NCI-H2227 (cell line): Measurements from ENCODE around the gene CTIF.

ENCODE experiments used
- DNase-seq: peaks from one replicate; lab custom pipeline; 2025; ENCODE audit not compliant: unreplicated experiment; lab: John Stamatoyannopoulos, UW

CTIF gene

GRCh38 chr18:48839819-48840490 lies 301.1 kb downstream of the CTIF start:
- DNase-seq = no peak

DNA sequence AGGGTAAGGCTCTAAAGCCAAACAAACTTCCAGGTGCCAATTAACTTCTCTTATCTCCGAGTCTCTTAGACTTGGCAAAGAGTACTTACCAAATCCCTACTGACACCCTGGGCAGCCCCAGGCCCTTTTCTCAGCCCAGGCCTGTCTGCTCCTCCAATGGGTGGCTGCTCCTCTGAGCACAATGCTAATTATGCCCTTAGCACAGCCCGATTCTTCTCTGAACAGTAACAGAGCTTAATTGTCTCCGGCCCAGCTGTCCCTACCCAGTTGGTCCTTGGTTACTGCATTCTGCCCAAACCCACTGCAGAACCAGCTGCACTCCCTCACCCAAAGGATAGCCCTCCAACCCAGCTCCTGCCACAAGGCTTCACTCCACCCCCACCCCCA lies 301.7 kb downstream of the CTIF start:
- DNase-seq = peak; percentile 18

DNA sequence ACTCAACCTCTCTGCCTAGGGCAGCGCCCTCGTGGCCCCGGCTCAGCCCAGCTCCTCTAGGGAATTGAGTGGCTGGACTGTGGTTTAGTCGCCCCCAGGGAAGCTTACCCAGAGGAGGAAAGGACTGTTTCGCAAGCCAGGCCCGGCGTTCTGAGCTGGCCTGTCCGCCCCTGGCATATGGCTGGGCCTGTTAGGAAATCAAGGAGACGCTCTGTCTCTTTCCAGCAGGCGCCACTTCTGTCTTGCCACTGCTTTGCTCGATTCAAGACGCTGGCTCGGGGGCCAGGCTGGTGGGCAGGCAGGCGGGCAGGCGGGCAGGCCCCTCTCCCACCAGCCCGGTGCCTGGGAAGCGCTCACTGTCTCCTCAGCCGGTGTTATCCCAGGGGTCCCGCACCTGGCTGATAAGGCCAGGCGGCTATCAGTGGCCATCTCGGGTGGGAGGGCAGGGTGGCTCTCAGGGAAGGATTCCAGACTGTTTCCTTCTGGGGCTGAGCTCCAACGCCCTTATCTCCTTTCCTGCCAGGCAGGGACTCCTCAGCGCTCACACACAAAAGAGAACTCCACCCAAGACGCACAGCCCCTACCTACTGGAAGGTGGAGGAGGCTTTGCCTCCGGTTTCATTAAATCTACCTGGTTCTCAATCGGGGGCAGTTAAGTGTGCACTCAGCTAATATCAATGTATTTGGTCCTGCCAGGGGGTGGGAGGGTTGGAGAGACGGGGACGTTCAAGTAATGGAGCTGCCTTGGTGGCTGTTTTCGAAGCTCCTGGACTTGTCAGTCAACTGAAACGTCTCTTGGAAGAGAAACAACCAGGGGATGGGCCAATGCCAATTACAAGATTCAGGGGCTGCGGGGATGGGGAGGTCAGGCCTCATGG lies 302.8 kb downstream of the CTIF start:
- DNase-seq = no peak

DNA sequence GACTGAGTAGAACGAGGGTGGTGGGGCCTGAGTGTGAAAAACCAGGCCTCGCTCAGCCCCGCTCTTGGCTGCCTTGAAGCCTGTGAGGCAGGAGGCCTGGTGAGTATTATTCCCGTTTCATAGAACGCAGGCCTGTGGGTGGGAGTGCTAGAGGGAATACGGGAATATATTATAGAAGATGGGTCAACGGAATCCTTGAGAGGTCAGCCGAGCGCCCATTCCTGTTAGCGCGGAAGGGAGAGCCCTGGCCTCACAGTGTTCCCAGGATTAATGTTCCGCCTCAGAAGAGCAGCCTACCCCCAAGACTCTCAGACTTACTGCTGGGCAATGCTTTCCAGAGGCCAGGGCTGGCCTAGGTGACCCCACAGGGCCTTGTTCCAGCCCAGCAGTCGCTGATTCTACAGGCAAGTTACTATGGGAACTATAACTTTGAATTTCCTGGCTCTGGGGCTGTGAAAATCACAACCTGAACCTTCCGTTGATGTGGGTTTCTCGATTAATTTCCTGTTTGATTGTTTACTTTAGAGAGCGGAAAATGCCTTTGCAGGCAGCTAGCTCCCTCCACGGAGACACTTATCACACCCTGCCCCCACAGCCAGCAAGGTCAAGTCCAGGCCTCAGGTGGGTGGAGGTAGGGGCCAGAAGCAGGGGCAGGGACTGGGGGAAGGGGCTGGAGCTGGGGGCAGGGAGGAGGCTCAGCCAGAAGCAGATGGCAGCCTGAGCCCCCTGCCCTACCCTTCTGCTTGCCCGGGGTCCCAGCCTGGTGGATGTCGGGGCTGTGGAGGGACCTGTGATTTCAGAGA lies 303.6 kb downstream of the CTIF start:
- peak; percentile 35 for DNase-seq

DNA sequence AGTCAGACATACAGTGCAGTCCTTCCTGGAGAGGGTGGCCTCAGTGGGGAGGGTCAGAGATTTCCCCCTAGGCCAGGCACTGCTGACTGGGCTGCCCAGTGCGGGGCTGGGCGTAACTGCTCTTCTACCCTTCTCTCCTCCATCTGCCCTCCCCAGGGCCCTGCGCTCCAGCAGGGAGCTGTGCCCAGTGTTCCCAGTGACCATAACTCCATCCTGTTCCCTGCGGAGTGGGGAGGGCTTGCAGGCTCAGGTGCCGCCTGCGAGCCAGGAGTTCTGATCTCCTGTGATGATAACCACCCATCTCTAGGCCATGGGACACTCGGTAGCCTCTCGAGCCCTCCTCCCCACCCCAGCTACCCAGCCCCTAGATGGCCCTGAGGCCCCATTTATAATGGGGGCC lies 304.3 kb downstream of the CTIF start:
- DNase-seq = no peak

DNA sequence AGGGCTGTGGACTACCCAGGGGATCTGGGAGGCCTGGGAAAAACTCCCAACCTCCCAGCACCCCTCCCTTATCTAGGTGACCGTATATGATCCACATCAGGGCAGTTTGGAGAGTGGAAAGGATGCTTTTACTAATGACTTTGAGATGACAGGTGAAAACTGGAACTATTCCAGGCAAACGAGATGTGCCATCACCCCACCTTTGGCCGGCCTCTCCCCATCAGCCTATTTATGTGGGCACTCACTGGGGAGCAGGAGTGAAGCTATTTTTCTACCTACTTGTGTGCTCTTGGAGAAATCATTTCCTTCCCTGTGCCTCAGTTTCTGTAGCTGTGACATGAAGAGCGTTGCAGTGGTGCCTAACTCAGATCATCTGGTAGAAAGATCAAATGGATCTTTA lies 304.8 kb downstream of the CTIF start:
- DNase-seq = no peak

- DNase-seq = no peak
These were observed 305.4 kb downstream of the CTIF start for GRCh38 chr18:48844271-48844670.

- no peak for DNase-seq
These were observed 306.3 kb downstream of the CTIF start for GRCh38 chr18:48845174-48845573.

GRCh38 chr18:48846423-48846932 lies 307.6 kb downstream of the CTIF start:
- no peak for DNase-seq

DNA sequence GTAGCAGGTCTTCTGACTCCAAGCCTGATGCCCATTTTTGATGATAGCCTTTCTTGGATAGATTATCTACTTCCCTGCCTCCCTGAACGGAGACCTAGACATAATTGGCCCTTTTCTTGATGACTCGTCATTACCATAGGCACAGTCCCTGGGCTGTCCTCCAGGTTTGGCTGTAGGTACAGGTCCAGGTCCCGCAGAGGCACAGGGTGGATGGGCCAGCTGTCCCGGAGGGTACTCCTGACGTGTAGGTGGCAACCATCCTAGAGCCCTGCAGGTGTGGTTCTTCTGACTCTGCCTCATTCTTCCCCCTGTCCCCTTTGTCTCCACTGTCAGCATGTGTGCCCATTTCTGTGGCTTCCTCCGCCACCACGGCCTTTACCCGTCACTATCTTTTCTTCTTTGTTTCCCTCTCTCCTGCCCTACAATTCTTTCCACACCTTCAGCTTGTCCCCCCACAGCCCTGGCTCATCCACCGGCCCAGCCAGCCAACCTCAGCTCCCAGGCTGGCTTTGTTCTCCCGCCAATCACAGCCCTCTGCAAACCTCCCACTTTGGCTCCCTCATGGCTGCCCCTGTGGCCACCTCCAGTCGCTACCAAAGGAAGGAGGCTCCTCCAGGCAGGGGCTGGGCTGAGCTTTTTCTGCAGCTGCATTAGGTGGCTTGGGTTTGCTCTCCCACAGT lies 309.1 kb downstream of the CTIF start:
- DNase-seq = peak; percentile 30

- peak; percentile 58 for DNase-seq
These were observed 309.9 kb downstream of the CTIF start for GRCh38 chr18:48848641-48849143.

- no peak for DNase-seq
These were observed 312.2 kb downstream of the CTIF start for GRCh38 chr18:48850822-48851598.

- DNase-seq = no peak
These were observed 312.7 kb downstream of the CTIF start for GRCh38 chr18:48851599-48851960.

DNA sequence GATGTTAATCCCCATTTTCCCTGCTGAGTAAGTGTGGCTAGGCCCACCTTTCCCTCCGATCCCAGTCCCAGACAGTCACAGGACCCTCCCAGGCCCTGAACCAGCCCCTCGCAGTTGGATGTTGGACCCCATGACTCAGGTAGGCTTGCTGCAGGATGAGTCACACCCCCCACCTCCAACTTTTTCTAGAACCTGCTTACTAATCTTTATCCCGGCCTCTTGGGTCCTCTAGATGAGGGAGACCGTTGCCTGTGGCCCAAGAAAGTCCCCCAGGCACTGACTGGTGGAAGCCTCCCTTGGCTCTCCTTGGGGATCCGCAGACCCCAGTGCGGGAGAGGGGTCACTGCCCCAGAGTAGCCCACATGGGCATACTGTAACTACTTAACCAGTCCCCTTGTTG lies 313.5 kb downstream of the CTIF start:
- DNase-seq = no peak

DNA sequence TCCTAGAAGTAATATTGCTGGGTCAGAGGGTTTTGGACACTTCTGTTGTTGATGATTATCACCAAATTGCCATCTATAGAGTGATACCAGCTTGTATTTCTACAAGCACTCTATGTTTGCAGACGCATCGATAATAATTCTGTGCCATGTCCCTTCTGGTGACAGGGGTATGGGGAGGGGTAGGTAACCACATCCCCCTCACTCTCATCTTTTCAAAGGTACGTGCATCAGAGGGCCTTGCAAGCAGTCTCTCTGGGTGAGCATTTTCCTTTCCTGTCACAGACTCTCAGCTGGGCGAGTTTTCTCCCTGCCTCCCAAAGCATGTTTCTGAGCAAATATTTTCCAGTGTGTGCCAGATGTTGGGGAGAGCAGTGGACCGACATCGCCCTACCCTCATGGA lies 314.0 kb downstream of the CTIF start:
- no peak for DNase-seq

GRCh38 chr18:48853588-48853987 lies 314.8 kb downstream of the CTIF start:
- no peak for DNase-seq

DNA sequence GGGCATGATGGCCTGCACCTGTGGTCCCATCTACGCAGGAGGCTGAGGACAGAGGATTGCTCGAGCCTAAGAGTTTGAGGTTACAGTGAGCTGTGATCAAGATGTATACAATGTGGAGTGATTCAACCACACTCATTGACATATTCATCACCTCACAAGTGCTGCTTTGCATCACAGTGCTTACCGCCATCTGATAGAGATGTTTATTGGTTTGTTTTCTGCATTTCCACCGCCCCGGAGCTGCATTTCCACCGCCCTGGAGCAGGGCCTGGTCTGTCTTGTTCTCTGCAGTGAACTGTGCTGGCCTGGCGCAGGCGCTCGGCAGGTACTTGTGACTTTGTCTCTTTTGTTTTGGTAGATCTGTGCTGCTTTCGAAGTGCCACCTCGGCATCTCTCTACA lies 315.9 kb downstream of the CTIF start:
- no peak for DNase-seq

- DNase-seq = no peak
These were observed 316.9 kb downstream of the CTIF start for GRCh38 chr18:48855422-48856377.
